ENCODE measurements around the gene IGLON5.

DNA sequence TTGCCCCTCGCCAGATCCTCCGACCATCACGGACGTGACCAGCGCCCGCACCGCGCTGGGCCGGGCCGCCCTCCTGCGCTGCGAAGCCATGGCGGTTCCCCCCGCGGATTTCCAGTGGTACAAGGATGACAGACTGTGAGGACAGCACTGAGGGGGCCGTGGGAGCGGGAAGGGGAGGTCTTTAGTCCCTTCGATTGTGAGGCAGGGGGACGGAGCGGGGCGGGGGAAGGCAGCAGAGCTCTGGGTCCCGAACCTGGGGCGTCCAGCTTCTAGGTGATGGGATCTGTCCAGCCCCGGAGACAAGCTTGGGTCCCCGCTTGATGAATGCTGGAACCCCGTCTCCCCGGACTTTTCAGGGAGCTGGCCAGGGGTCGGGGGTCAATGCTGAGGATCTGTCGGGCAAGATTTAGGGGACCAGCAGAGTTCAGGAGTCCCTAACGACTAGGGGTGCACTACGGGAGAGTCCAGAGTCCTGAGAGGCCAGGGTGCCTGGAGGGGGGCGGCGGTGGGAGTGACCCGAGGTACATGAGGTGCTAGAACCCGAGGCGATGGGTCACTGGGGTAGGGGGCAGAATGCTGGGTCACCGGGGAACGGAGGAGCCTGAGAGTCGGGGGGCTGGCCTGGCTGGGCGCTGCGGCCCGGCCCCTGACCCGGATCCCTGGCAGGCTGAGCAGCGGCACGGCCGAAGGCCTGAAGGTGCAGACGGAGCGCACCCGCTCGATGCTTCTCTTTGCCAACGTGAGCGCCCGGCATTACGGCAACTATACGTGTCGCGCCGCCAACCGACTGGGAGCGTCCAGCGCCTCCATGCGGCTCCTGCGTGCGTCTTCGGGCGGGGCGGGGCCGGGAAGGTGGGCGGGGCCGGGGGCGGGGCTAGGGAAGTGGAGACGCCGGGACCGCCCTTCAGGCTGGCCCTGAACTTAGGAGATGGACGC lies 15.9 kb downstream of the IGLON5 start:
- TF ChIP-seq, protein P1, sequence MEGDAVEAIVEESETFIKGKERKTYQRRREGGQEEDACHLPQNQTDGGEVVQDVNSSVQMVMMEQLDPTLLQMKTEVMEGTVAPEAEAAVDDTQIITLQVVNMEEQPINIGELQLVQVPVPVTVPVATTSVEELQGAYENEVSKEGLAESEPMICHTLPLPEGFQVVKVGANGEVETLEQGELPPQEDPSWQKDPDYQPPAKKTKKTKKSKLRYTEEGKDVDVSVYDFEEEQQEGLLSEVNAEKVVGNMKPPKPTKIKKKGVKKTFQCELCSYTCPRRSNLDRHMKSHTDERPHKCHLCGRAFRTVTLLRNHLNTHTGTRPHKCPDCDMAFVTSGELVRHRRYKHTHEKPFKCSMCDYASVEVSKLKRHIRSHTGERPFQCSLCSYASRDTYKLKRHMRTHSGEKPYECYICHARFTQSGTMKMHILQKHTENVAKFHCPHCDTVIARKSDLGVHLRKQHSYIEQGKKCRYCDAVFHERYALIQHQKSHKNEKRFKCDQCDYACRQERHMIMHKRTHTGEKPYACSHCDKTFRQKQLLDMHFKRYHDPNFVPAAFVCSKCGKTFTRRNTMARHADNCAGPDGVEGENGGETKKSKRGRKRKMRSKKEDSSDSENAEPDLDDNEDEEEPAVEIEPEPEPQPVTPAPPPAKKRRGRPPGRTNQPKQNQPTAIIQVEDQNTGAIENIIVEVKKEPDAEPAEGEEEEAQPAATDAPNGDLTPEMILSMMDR (IDR thresholded peaks at IDR 0.05; ENCODE audit: low read depth, low read length) = no peak
- TF ChIP-seq, protein P2, sequence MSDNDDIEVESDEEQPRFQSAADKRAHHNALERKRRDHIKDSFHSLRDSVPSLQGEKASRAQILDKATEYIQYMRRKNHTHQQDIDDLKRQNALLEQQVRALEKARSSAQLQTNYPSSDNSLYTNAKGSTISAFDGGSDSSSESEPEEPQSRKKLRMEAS (IDR thresholded peaks at IDR 0.05; ENCODE audit: low read depth, low read length) = no peak
- TF ChIP-seq MYC (IDR thresholded peaks at IDR 0.05; ENCODE audit: low read depth, low read length) (no peak), POLR2A (IDR thresholded peaks at IDR 0.05; ENCODE audit: extremely low read depth, insufficient read length) (no peak)

Data from NB4 (cell line).